A549 (cell line): Measurements from ENCODE around the gene EXOC7. TPM values are rescaled to one million over a fixed set of nuclear protein-coding genes. Genes with fewer than 3 reads are reported as not detected.

Experiments used
- ATAC-seq, 2 experiments: fragments of 200-7000 bp in 1 of 2; fragments of >200 bp in 1 of 2; cut with Nextera tagmentation in 1 of 2; cut with Tn5 transposase in 1 of 2; 3 replicates each; pipeline versions ENCODE4 v1.8.0 to v1.9.1; 2018 to 2020; ENCODE audit warnings: mild to moderate bottlenecking in 1 of 2, moderate library complexity in 1 of 2
- CTCF ChIA-PET: fragments of 300-600 bp; sonication (Branson Sonifier 250); formaldehyde crosslinking; extraction: SDS; loops from one replicate; lab custom pipeline; 2021; ENCODE audit warnings: antibody characterized with exemption, inconsistent platforms; lab: Yijun Ruan, JAX
- POLR2A ChIA-PET: fragments of 350-600 bp; formaldehyde crosslinking; extraction: SDS; loops from one replicate; lab custom pipeline; 2021; ENCODE audit warnings: antibody characterized with exemption, inconsistent platforms; lab: Yijun Ruan, JAX
- DNase-seq, 2 experiments: peaks; one replicate each; pipeline versions ENCODE4 v3.0.0 to v3.0.0-alpha.2; 2011 to 2016; ENCODE audit warnings: low read depth in 1 of 2, low spot score in 1 of 2
- FAIRE-seq: peaks from 2 replicates; lab custom pipeline; 2011; peaks lifted over from hg19 to GRCh38; lab: Jason Lieb, UNC
- H3K27ac ChIP-seq, 2 experiments: fragments of >200 bp; sonication (Bioruptor Twin); formaldehyde crosslinking; 3 replicates each; pipeline ENCODE4 v1.5.1; 2016 to 2017
- H3K4me1 ChIP-seq: fragments of >200 bp; sonication (Bioruptor Twin); formaldehyde crosslinking; 3 replicates; pipeline ENCODE4 v1.6.1; 2016
- H3K4me2 ChIP-seq: fragments of >200 bp; sonication (Bioruptor Twin); formaldehyde crosslinking; 3 replicates; pipeline ENCODE4 v1.6.1; 2016
- H3K4me3 ChIP-seq: fragments of >200 bp; sonication (Bioruptor Twin); formaldehyde crosslinking; 3 replicates; pipeline ENCODE4 v1.5.1; 2016
- H3K9me3 ChIP-seq: fragments of >200 bp; sonication (Bioruptor Twin); formaldehyde crosslinking; 3 replicates; pipeline ENCODE4 v1.6.1; 2016
- ATOH8 ChIP-seq: fragments of 250-450 bp; sonication (Bioruptor Pico); IDR thresholded peaks from 2 replicates; pipeline ENCODE4 v1.5.0; 2020; ENCODE audit warnings: low read depth, mild to moderate bottlenecking, moderate library complexity
- CHD4 ChIP-seq: fragments of 200-600 bp; sonication (generic); IDR thresholded peaks from 2 replicates; pipeline ENCODE4 v1.6.1; 2016; ENCODE audit warnings: antibody characterized with exemption, mild to moderate bottlenecking, borderline replicate concordance
- CTCF ChIP-seq: fragments of >200 bp; sonication (Bioruptor Twin); formaldehyde crosslinking; IDR thresholded peaks from 3 replicates; pipeline ENCODE4 v1.5.1; 2016
- EHF ChIP-seq: fragments of 250-450 bp; sonication (Bioruptor Pico); IDR thresholded peaks from 2 replicates; pipeline ENCODE4 v1.5.0; 2020; ENCODE audit warnings: mild to moderate bottlenecking
- GATA3 ChIP-seq: IDR thresholded peaks from 2 replicates; pipeline ENCODE4 v1.6.1; 2012; ENCODE audit warnings: borderline replicate concordance
- HOXB13 ChIP-seq: fragments of 250-450 bp; sonication (Bioruptor Pico); IDR thresholded peaks from 2 replicates; pipeline ENCODE4 v1.5.0; 2020; ENCODE audit warnings: low read depth, mild to moderate bottlenecking, moderate library complexity
- NFE2L2 ChIP-seq: fragments of 150-350 bp; conservative IDR thresholded peaks from 2 replicates; pipeline ENCODE4 v1.6.1; 2014; ENCODE audit warnings: low read length
- PHF8 ChIP-seq: fragments of 200-600 bp; sonication (generic); IDR thresholded peaks from 2 replicates; pipeline ENCODE4 v1.6.1; 2016; ENCODE audit warnings: low read depth, mild to moderate bottlenecking, antibody characterized with exemption, moderate library complexity, borderline replicate concordance
- SREBF2 ChIP-seq: fragments of 450-650 bp; IDR thresholded peaks from 2 replicates; pipeline ENCODE4 v1.6.1; 2014; ENCODE audit warnings: mild to moderate bottlenecking, moderate library complexity
- ZC3H11A ChIP-seq: fragments of 450-650 bp; IDR thresholded peaks from 2 replicates; pipeline ENCODE4 v1.6.1; 2014; ENCODE audit warnings: antibody characterized with exemption, mild to moderate bottlenecking
- WGBS: methylation state at CpG from one replicate; pipeline ENCODE4 v1.1.6; 2017; ENCODE audit errors: missing lambda C conversion rate; 5-methylcytosine and 5-hydroxymethylcytosine counted together
- polyA plus RNA-seq, 4 experiments: library from polyadenylated mRNA; depleted of rRNA in 3 of 4; stranded (reverse); fragments of >200 nt; fragmentation: RNase III in 1 of 4; extraction: RNeasy Plus Mini Kit Qiagen cat#74134 plus additional on column Dnase treatment in 1 of 4; gene quantifications; 2 replicates in 3 of 4; 3 replicates in 1 of 4; pipeline ENCODE4 v1.2.3, GENCODE V29; 2011 to 2017
- TF ChIP-seq, protein P1 (sequence below): fragments of 200-600 bp; sonication (generic); IDR thresholded peaks from 2 replicates; pipeline ENCODE4 v1.6.1; 2016; ENCODE audit warnings: antibody characterized with exemption, mild to moderate bottlenecking, moderate library complexity
- TF ChIP-seq, protein P2 (sequence below): IDR thresholded peaks from 2 replicates; pipeline ENCODE4 v1.6.1; 2012
- TF ChIP-seq, protein P3 (sequence below): fragments of 450-650 bp; IDR thresholded peaks from 2 replicates; pipeline ENCODE4 v1.6.1; 2014; ENCODE audit warnings: antibody characterized with exemption

The EXOC7 gene
- polyA plus RNA-seq, 2 of the 4 experiments (the other 2 are of a cell fraction), result 64.5 to 72.3 TPM

GRCh38 chr17:76151896-76152454 lies 48.4 kb upstream of the EXOC7 start (continued):
- TF ChIP-seq, protein P1, sequence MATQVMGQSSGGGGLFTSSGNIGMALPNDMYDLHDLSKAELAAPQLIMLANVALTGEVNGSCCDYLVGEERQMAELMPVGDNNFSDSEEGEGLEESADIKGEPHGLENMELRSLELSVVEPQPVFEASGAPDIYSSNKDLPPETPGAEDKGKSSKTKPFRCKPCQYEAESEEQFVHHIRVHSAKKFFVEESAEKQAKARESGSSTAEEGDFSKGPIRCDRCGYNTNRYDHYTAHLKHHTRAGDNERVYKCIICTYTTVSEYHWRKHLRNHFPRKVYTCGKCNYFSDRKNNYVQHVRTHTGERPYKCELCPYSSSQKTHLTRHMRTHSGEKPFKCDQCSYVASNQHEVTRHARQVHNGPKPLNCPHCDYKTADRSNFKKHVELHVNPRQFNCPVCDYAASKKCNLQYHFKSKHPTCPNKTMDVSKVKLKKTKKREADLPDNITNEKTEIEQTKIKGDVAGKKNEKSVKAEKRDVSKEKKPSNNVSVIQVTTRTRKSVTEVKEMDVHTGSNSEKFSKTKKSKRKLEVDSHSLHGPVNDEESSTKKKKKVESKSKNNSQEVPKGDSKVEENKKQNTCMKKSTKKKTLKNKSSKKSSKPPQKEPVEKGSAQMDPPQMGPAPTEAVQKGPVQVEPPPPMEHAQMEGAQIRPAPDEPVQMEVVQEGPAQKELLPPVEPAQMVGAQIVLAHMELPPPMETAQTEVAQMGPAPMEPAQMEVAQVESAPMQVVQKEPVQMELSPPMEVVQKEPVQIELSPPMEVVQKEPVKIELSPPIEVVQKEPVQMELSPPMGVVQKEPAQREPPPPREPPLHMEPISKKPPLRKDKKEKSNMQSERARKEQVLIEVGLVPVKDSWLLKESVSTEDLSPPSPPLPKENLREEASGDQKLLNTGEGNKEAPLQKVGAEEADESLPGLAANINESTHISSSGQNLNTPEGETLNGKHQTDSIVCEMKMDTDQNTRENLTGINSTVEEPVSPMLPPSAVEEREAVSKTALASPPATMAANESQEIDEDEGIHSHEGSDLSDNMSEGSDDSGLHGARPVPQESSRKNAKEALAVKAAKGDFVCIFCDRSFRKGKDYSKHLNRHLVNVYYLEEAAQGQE, result no peak
- TF ChIP-seq SREBF2, result no peak
- TF ChIP-seq ATOH8, result no peak
- TF ChIP-seq, protein P2, sequence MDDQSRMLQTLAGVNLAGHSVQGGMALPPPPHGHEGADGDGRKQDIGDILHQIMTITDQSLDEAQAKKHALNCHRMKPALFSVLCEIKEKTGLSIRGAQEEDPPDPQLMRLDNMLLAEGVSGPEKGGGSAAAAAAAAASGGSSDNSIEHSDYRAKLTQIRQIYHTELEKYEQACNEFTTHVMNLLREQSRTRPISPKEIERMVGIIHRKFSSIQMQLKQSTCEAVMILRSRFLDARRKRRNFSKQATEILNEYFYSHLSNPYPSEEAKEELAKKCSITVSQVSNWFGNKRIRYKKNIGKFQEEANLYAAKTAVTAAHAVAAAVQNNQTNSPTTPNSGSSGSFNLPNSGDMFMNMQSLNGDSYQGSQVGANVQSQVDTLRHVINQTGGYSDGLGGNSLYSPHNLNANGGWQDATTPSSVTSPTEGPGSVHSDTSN, result no peak
- TF ChIP-seq, all 56 proteins: peak for 0

GRCh38 chr17:76150712-76151622 lies 47.4 kb upstream of the EXOC7 start:
- FAIRE-seq (no peak), DNase-seq (no peak), ATAC-seq (no peak)
- no peak for TF ChIP-seq GATA3
- no peak for TF ChIP-seq CHD4
- TF ChIP-seq NFE2L2, result no peak
- TF ChIP-seq ZC3H11A, result no peak
- no peak for TF ChIP-seq PHF8
- TF ChIP-seq HOXB13 (CRISPR knock-in tag), result no peak
- no peak for TF ChIP-seq EHF (CRISPR knock-in tag)
- TF ChIP-seq CTCF, result no peak
- TF ChIP-seq, protein P3, sequence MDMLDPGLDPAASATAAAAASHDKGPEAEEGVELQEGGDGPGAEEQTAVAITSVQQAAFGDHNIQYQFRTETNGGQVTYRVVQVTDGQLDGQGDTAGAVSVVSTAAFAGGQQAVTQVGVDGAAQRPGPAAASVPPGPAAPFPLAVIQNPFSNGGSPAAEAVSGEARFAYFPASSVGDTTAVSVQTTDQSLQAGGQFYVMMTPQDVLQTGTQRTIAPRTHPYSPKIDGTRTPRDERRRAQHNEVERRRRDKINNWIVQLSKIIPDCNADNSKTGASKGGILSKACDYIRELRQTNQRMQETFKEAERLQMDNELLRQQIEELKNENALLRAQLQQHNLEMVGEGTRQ, result no peak
- Histone ChIP-seq H3K9me3 (no peaks in the 10 kb centered on the region), H3K27ac (no peak overlapping the region), H3K4me3 (no peak overlapping the region), H3K4me2 (no peak overlapping the region), H3K4me1 (no peaks in the 10 kb centered on the region)
- POLR2A ChIA-PET, result no interaction called here
- WGBS, result 83% methylated on average over 23 of the region's 23 CpGs
- CTCF ChIA-PET, result interaction anchor here (0.6 to 21.1 kb wide), 15 partner anchors 8 to 215 kb away, joined by 3 to 206 read pairs (median 4); partner anchors contain the start of gene UBALD2
